ENCODE measurements around the gene SEPTIN5.

The SEPTIN5 gene

GRCh38 chr22:19764636-19765476 is 50.6 kb downstream of the SEPTIN5 start:
- DNase-seq (ENCODE audit: extremely low read depth, low read depth): no peak
- no peak for TF ChIP-seq CTCF (IDR thresholded peaks at IDR 0.05; ENCODE audit: low read depth, low read length)

- TF ChIP-seq CTCF (IDR thresholded peaks at IDR 0.05; ENCODE audit: low read depth, low read length): no peak
- DNase-seq (ENCODE audit: extremely low read depth, low read depth): no peak
Measured at GRCh38 chr22:19765477-19766239, 51.4 kb downstream of the SEPTIN5 start.

- DNase-seq (ENCODE audit: extremely low read depth, low read depth): no peak
- no peak for TF ChIP-seq CTCF (IDR thresholded peaks at IDR 0.05; ENCODE audit: low read depth, low read length)
Measured at GRCh38 chr22:19766240-19766510, 51.9 kb downstream of the SEPTIN5 start.

- no peak for TF ChIP-seq CTCF (IDR thresholded peaks at IDR 0.05; ENCODE audit: low read depth, low read length)
- no peak for DNase-seq (ENCODE audit: extremely low read depth, low read depth)
Measured at GRCh38 chr22:19766511-19767426, 52.5 kb downstream of the SEPTIN5 start.

- DNase-seq (ENCODE audit: extremely low read depth, low read depth): no peak
- no peak for TF ChIP-seq CTCF (IDR thresholded peaks at IDR 0.05; ENCODE audit: low read depth, low read length)
Measured at GRCh38 chr22:19767427-19768341, 53.4 kb downstream of the SEPTIN5 start.

GRCh38 chr22:19769393-19769715 is 55.1 kb downstream of the SEPTIN5 start:
- no peak for DNase-seq (ENCODE audit: extremely low read depth, low read depth)
- no peak for TF ChIP-seq CTCF (IDR thresholded peaks at IDR 0.05; ENCODE audit: low read depth, low read length)
